CD1c-positive myeloid dendritic cell (primary cell): ENCODE measurements around the gene RTN4RL1.

Experiments used
- DNase-seq: peaks from one replicate; pipeline ENCODE4 v3.0.0-alpha.2; 2016; ENCODE audit errors: extremely low spot score

RTN4RL1 gene

DNA sequence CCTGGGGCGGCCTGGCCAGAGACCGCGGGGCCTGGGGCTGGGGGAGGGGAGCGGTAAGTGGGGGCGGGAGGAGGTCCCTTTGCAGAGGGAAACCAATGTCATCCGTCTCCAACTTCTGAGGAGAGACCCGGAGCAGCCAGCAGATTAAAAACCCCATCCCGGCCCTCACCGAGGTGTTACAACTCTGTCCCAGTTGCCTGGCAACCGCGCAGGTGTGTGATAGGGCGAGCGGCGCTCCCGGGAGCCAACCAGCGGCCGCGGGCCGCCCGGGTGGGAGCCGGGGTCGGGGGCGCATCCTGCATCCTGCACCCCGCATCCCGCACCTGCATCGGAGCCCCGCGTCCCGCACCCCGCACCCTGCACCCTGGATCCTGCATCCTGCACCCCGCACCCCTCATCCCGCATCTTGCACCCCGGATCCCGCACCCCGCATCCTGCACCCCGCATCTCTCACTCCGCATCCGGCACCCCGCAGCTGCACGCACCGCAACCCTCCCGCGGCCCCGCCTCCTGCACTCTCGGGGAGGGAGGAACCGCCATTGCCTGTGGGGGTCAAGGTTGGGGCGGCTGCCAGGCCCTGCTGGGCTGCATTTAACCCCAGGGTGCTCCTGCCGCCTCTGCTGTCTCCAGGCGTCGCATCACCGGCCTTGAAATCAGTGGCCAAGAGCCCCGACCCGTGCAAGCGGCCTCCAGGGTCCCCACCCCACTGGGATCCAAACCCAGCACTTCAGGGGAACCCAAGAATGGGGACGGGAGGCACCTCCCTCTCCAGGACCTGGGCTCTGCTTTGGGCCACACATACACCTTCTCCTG is 47.3 kb downstream of the RTN4RL1 start:
- DNase-seq = no peak

DNA sequence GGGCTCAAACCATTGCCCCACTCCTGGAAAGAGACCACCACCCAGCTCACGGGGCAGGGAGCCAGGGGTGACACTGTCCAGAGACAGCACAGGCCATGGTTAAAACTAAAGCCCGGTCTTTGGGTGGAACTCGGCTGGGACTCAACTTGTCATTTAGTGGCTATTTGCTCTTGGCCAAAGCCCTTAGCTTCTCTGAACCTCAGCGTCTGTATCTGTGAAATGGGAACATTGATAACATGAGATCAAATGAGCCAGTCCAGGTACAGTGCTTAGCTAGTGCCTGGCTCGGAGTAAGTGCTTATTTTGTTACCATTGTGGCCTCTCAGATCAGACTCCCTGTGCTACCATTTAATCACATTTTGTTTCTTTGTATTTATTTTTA is 48.5 kb downstream of the RTN4RL1 start:
- DNase-seq = no peak

- DNase-seq = no peak
Observed at GRCh38 chr17:1976000-1976682, 49.0 kb downstream of the RTN4RL1 start.

- no peak for DNase-seq
Observed at GRCh38 chr17:1975573-1975972, 49.6 kb downstream of the RTN4RL1 start.

DNA sequence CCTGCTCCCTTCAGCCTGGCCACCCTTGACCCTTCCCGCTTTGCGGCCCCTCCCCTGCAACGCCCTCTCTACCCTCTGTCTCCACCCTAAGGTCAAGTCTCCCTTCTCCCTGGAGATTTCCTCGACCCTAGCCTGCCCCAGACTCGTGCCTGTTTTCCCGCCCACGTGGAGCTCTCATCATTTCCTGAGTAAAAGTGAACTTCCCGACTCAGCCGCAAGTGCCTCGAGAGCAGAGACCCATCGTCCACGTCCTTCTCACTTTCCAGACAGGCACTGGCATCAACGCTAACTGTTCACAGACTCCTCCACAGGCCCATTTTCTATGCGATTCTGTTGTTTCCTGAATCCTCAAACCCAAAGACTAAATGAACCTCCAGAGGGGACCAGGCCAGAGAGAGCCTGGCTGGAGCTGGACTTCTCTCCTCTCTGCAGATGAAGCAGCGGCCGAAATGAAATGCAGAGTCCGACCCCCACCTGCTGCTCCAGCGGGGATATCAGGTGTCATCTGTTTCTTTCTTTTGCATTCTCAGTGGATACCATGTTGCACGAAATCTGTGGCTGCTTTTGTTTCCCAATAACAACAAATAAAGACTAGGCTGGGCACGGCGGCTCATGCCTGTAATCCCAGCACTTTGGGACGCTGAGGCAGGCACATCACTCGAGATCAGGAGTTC is 52.5 kb downstream of the RTN4RL1 start:
- DNase-seq = peak; percentile 89

DNA sequence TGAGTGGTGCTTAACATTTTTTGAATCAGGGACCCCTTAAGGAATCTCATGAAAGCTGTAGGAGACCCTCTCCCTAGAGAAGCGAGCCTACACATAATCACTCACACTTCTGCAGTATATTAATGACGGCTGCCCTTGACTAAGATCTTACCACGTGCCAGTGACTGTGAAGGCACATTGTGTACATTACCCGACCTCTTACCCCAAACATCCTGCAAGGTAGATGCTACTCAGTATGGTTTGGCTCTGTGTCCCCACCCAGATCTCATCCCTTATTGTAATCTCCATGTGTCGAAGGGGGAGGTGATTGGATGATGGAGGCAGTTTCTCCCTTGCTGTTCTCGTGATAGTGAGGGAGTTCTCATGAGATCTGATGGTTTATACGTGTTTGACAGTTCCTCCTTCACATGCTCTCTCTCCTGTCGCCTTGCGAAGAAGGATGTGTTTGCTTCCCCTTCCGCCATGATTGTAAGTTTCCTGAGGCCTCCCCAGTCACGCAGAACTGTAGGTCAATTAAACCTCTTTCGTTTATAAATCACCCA is 54.2 kb downstream of the RTN4RL1 start:
- DNase-seq = no peak

- DNase-seq = no peak
Observed at GRCh38 chr17:1969712-1970111, 55.4 kb downstream of the RTN4RL1 start.

DNA sequence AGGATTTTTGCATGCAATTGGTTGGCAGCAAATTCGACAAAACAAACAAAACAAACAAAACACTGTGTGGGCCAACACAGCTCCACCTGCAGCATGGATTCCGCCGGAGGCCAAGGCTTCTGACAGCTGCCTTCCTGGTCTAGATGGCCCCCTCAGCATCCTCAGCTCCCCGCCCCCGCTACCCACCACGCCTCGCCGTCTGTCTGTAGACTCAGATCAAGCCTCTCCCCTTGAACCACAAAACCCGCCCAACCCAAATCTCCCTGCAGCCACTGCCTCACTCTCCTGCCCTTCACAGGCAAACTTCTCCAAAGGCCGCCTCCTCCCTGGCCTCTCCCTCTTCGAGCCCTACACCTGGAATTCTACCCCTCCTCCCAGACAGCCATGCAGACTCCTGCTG is 57.9 kb downstream of the RTN4RL1 start:
- no peak for DNase-seq

- DNase-seq = no peak
Observed at GRCh38 chr17:1966274-1967086, 58.7 kb downstream of the RTN4RL1 start.

DNA sequence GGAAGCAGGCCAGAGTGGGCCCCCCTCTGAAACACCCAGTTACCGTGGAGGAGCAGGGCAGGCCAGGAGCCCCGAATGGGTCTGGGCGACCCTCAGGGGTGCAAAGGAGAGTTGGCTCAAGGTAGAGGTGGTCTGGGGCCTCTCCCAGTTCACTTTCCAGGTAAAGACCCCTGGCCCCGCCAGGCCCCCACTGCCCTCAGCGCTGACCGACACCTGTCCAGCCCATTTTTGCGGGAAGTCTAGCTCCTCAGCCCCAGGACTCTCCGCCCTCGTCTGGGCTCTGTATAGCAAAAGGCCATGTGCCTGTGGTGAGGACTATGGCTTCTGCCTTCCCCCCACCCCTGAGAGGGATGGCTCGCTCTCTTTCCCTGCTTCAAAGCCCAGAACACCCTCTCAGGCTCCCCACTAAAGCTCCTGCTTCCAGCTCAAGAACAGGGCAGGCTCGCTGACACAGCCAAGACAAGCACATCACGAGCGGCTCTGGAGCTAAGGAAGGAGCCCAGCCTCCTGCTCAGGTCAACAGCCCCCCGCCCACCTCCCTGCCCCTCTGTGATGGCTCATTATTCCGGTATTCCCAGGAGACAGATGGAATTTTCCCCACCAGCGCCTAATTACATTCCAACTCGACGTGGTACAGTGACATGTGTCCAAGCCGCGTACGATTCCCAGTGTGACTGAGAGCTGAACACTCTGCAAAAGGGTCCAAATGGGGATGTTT is 59.4 kb downstream of the RTN4RL1 start:
- no peak for DNase-seq

- DNase-seq = no peak
Observed at GRCh38 chr17:1963250-1963649, 61.9 kb downstream of the RTN4RL1 start.

GRCh38 chr17:1961189-1961588 is 63.9 kb downstream of the RTN4RL1 start:
- no peak for DNase-seq

GRCh38 chr17:1960545-1960912 is 64.6 kb downstream of the RTN4RL1 start:
- no peak for DNase-seq

- DNase-seq = no peak
Observed at GRCh38 chr17:1959871-1960544, 65.1 kb downstream of the RTN4RL1 start.

GRCh38 chr17:1958134-1958881 is 66.8 kb downstream of the RTN4RL1 start:
- no peak for DNase-seq

GRCh38 chr17:1957037-1957436 is 68.1 kb downstream of the RTN4RL1 start:
- DNase-seq = no peak

- DNase-seq = no peak
Observed at GRCh38 chr17:1956134-1956533, 69.0 kb downstream of the RTN4RL1 start.

- peak; percentile 2 for DNase-seq
Observed at GRCh38 chr17:1953831-1954230, 71.3 kb downstream of the RTN4RL1 start.

GRCh38 chr17:1951920-1952319 is 73.2 kb downstream of the RTN4RL1 start:
- no peak for DNase-seq

DNA sequence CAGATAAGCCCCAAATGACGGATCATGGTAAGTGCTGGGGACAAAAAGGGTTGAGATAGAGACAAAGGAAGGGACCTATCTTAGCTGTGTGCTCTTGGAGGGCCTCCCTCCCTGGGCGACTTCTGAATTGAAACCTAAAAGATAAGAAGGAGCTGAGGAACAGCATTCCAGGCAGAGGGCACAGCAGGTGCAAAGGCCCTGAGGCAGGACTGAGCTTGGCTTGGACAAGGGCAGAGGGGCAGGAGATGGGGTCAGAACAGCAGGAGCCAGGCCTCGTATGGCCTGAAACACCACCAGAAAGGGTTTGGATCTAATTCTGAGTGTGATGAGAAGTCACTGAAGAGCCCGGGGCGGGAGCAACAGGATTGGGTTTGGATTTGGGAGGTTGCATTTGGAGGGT is 75.4 kb downstream of the RTN4RL1 start:
- no peak for DNase-seq
